HG02763 (cell line): ENCODE results near the gene GARIN5B.
"Not testable (repeated sequence)": the region's sequence is repeated elsewhere in the genome, so short reads cannot be mapped to it uniquely, and the experiment has no call there.

ENCODE experiments used
- ATAC-seq: cut with Tn5 transposase; IDR thresholded peaks from one replicate; pipeline ENCODE4 v1.9.1; 2021; ENCODE audit warnings: mild to moderate bottlenecking, moderate library complexity; ENCODE audit not compliant: unreplicated experiment

Gene GARIN5B

DNA sequence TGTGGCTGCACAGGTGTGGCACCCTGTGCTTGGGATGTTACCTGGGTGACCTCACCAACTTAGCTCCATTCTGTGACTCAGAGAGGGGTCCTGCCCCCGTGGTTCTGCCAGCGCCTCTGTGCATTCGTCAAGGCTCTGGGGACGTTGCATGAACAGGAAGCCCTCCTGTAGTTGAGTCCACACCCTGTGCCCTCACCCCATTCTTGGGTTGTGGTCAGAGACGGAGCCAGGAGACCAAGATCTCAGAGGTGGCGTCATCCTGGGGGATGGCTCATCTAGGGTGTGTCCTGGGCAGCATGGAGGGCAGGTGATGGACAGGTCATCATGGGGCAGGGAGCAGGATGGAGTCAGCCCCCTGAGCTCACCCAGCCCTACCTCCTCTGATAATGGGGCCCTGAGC lies 11.0 kb downstream of the GARIN5B start:
- no peak for ATAC-seq

DNA sequence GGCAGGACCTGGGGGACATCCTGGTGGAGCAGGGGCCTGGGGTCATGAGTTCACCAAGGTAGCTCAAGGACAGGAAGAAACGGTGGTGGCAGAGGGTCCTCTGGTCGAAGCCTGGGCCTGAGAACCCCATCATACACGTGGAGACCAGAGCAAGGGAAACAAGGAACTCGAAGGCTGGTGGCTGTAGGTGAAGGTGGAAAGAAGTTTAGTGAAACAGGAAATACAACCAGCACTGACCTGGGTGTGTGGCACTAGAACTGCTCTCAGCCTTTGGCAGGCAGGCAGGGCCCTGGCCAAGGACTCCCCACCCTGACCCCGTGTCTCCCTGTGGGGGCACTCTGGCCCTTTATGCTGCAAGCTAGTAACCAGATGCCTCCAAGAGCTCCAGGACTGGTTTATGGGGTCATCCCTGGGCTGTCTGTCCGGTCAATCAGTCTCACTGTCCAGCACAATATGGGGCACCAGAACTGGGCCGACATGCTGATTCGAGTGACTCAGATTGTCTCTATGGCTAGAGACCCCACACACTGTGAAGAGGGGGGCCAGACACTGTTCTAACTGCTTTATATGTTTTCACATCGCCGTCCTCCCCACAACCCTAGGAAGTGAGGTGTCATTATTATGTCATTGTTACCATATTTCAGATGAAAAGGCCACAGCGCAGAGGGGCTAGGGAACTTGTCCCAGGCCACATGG lies 12.3 kb downstream of the GARIN5B start:
- ATAC-seq, result no peak

GRCh38 chr19:55348317-55349034 lies 14.6 kb downstream of the GARIN5B start:
- no peak for ATAC-seq

GRCh38 chr19:55347442-55348009 lies 15.5 kb downstream of the GARIN5B start:
- no peak for ATAC-seq

DNA sequence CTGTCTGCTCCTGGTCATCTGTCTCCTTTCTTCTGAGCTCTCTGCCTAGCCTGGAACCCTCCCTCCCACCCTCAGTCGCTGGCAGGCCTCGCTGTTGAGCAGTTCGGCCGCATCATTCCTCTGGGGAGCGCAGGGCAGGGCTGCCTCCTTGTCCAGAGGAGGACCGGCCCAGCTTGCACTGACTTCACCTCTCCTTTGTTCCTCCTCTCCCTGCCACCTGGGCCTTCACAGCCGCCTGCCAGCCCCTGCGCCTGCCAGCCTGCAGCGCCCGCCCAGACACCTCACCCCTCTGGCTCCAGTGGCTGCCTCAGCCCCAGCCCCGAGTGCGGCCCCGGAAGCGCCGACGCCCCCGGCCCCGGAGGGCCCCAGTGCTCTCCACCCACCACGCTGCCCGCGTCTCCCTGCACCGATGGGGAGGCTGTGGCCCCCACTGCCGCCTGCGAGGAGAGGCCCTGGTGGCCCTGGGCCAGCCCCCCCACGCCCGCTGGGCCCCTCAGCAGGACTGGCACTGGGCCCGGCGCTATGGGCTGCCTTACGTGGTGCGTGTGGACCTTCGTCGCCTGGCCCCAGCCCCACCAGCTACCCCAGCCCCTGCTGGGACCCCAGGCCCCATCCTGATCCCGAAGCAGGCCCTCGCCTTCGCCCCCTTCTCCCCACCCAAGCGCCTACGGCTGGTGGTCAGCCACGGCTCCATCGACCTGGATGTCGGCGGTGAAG lies 16.2 kb downstream of the GARIN5B start:
- no peak for ATAC-seq

GRCh38 chr19:55345818-55346724 lies 17.0 kb downstream of the GARIN5B start:
- ATAC-seq, result no peak

GRCh38 chr19:55345101-55345817 lies 17.8 kb downstream of the GARIN5B start:
- ATAC-seq, result no peak

GRCh38 chr19:55344444-55344843 lies 18.6 kb downstream of the GARIN5B start:
- no peak for ATAC-seq

- no peak for ATAC-seq
Observed at GRCh38 chr19:55341595-55342531, 21.2 kb downstream of the GARIN5B start.

- no peak for ATAC-seq
Observed at GRCh38 chr19:55341171-55341588, 21.9 kb downstream of the GARIN5B start.

DNA sequence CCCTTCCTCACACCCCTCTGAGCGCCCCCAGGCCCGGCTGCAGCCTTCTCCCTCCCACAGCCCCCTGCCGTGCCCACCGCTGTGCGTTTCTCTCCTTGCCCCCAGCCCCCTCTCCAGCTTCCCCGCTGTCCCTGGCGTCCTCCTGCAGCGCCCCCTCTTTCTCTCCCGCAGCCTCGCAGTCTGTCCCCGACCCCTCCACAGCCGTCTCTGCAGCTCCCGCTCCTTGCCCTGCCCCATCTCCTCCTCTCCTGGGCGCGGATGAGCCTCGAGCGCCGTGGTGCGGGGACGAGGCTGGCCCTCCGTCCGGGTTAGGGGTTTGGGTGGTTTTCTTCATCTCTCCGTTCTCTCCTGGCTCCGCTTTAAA lies 22.3 kb downstream of the GARIN5B start:
- ATAC-seq, result no peak

DNA sequence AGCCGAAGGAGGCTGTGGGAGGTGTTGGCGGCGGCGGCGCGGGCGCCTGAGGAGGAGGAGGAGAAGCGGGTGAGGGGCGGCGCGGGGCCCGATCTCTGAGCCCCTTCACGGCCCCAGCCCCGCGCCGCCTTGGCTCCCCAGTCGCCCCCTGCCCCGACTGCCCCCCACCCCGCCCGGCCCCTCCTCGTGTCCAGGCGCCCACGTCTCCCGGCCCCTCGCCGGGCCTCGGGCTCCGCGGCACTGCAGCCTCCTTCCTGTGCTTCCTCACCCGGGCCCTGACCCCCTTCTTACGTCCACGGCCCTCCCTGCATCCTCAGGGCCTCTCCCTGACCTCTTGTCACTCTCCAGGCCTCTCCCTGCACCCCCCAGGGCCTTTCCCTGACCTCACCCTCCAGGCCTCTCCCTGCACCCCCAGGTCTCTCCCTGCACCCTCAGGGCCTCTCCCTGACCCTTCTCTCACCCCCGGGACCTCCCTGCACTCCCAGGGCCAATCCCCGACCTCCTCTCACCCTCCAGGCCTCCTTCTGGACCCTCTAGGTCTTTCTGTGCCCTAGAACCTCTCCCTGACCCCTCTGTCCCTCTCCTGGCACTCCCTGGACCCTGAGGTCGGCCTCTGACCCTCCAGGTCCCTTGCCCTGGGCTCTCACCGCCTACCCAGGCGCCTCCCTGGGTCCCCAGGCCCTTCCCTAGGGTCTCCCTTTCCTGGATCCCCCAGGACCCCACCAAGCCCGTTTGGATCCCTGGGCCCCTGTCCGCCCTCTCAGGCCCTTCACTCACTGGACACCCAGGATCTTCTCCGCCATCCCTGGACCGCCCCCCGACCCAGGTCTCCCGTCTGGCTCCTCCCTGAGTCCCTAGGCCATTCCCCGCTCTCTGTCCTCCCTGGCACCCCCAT lies 22.9 kb downstream of the GARIN5B start:
- no peak for ATAC-seq

- ATAC-seq, result peak; percentile 85
Observed at GRCh38 chr19:55339105-55339888, 23.8 kb downstream of the GARIN5B start, which contains the start of gene KMT5C. Gene KMT5C, plus strand, starts transcription at chr19:55339876. Its CDS starts 2,061 bp downstream, at chr19:55341937.

DNA sequence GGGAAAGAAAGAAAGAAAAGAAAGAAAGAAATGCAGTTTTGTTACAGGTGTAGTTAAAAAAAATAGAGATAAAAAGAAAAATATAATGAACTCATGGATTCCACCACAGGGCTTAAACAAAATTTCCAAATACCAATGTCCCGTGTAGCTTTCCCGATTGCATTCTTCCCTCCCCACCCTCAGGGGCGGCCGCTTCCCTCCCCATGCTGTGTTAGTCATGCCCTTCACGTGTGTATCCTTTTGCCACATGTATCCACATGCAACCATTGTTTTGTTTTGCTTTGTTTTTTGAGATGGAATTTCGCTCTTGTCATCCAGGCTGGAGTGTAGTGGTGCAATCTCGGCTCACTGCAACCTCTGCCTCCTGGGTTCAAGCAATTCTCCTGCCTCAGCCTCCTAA lies 27.0 kb downstream of the GARIN5B start:
- ATAC-seq, result no peak

- ATAC-seq, result no peak
Observed at GRCh38 chr19:55333870-55334269, 29.2 kb downstream of the GARIN5B start.

- ATAC-seq, result not testable (repeated sequence)
Observed at GRCh38 chr19:55329791-55330190, 33.3 kb downstream of the GARIN5B start.

DNA sequence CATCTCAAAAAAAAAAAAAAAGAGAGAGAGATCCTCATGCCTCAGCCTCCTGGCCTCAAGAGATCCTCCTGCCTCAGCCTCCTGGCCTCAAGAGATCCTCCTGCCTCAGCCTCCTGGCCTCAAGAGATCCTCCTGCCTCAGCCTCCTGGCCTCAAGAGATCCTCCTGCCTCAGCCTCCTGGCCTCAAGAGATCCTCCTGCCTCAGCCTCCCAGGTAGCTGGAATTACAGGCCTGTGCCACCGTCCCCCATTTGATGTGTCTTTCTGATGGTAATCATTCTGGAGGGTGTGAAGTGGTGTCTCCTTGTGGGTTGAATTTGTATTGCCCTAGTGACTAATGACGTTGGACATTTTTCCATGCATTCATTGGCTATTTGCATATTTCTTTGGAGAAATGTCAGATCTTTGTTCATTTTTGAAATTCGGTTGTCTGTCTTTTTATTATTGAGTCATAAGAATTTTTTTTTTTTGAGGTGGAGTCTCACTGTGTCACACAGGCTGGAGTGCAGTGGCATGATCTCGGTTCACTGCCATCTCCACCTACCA lies 34.2 kb downstream of the GARIN5B start:
- ATAC-seq, result not testable (repeated sequence)
